CD14-positive monocyte (primary cell): ENCODE data around the gene TPMT. TPM values are rescaled to one million over a fixed set of nuclear protein-coding genes. Genes with fewer than 3 reads are reported as not detected.
A peak's percentile ranks its signal among the peaks of the same experiment; 100 is the strongest.

Source experiments
- DNase-seq, 3 donors: peaks; one replicate each; pipeline ENCODE4 v3.0.0-alpha.2; 2011 to 2022
- H2AFZ ChIP-seq: 2 replicates; pipeline ENCODE4 v1.6.0; 2012; ENCODE audit warnings: mild to moderate bottlenecking, low read depth, low read length, inconsistent platforms; ENCODE audit not compliant: insufficient read depth, poor library complexity, severe bottlenecking
- H3K27ac ChIP-seq, 2 donors: 1 replicate in 1 of 2; 2 replicates in 1 of 2; pipeline ENCODE4 v1.5.1; 2012 to 2013; ENCODE audit warnings: low read length in 2 of 2, control low read depth in 1 of 2, inconsistent platforms in 1 of 2, low read depth in 1 of 2, mild to moderate bottlenecking in 1 of 2
- H3K27me3 ChIP-seq, 2 donors: one replicate each; pipeline versions ENCODE4 v1.6.0 to v1.6.1; 2011 to 2013; ENCODE audit warnings: low read length in 2 of 2; ENCODE audit not compliant: control insufficient read depth in 2 of 2, insufficient read depth in 2 of 2
- H3K36me3 ChIP-seq, 2 donors: replicated peaks in 1 of 2; 1 replicate in 1 of 2; 2 replicates in 1 of 2; pipeline versions ENCODE4 v1.5.1 to v1.6.1; 2012 to 2013; ENCODE audit warnings: low read length in 2 of 2, control low read depth in 1 of 2, inconsistent platforms in 1 of 2, mild to moderate bottlenecking in 1 of 2; ENCODE audit not compliant: insufficient read depth in 2 of 2, control insufficient read depth in 1 of 2
- H3K4me1 ChIP-seq, 2 donors: 1 replicate in 1 of 2; 2 replicates in 1 of 2; pipeline versions ENCODE4 v1.5.1 to v1.6.1; 2012 to 2013; ENCODE audit warnings: low read length in 2 of 2, control low read depth in 1 of 2, inconsistent platforms in 1 of 2, mild to moderate bottlenecking in 1 of 2, moderate library complexity in 1 of 2; ENCODE audit not compliant: insufficient read depth in 2 of 2, control insufficient read depth in 1 of 2
- H3K4me2 ChIP-seq: replicated peaks from 2 replicates; pipeline ENCODE3; 2012; ENCODE audit warnings: low read length, moderate library complexity, mild to moderate bottlenecking; ENCODE audit not compliant: poor library complexity, severe bottlenecking; ENCODE audit errors: extremely low read depth
- H3K4me3 ChIP-seq, 3 experiments: fragments of 200-600 bp in 1 of 3; sonication (generic) in 1 of 3; replicated peaks in 1 of 3; 1 replicate in 2 of 3; 2 replicates in 1 of 3; pipeline ENCODE4 v1.5.1; 2011 to 2013; ENCODE audit warnings: low read length in 3 of 3, mild to moderate bottlenecking in 3 of 3, control low read depth in 2 of 3, low read depth in 2 of 3, inconsistent platforms in 1 of 3, moderate library complexity in 1 of 3
- H3K79me2 ChIP-seq: 2 replicates; pipeline ENCODE4 v1.6.0; 2012; ENCODE audit warnings: mild to moderate bottlenecking, control low read depth, inconsistent platforms, low read length, moderate library complexity; ENCODE audit not compliant: insufficient read depth
- H3K9ac ChIP-seq: 2 replicates; pipeline ENCODE4 v1.6.0; 2017; ENCODE audit warnings: low read length, mild to moderate bottlenecking; ENCODE audit not compliant: insufficient read depth, poor library complexity, severe bottlenecking
- H3K9me3 ChIP-seq, 2 donors: replicated peaks in 1 of 2; 1 replicate in 1 of 2; 2 replicates in 1 of 2; pipeline versions ENCODE4 v1.5.1 to v1.6.1; 2012 to 2013; ENCODE audit warnings: low read length in 2 of 2, control low read depth in 1 of 2; ENCODE audit not compliant: control insufficient read depth in 1 of 2, insufficient read depth in 1 of 2
- H4K20me1 ChIP-seq: 2 replicates; pipeline ENCODE4 v1.6.0; 2012; ENCODE audit warnings: mild to moderate bottlenecking, low read length, control low read depth, moderate library complexity; ENCODE audit not compliant: insufficient read depth
- H3K27ac Mint-ChIP-seq, 7 donors: one replicate each; pipeline ENCODE4 v1.8.0; 2020; ENCODE audit warnings: mild to moderate bottlenecking in 7 of 7, mixed read lengths in 7 of 7, moderate library complexity in 6 of 7, inconsistent platforms in 2 of 7
- H3K27me3 Mint-ChIP-seq, 3 donors: one replicate each; pipeline ENCODE4 v1.8.0; 2021 to 2022; ENCODE audit warnings: low read depth in 3 of 3, mild to moderate bottlenecking in 3 of 3, mixed read lengths in 3 of 3, moderate library complexity in 3 of 3, inconsistent platforms in 1 of 3
- H3K36me3 Mint-ChIP-seq, 2 donors: one replicate each; pipeline ENCODE4 v1.8.0; 2020; ENCODE audit warnings: mixed read lengths in 2 of 2, inconsistent platforms in 1 of 2, mild to moderate bottlenecking in 1 of 2
- H3K4me1 Mint-ChIP-seq: one replicate; pipeline ENCODE4 v1.8.0; 2020; ENCODE audit warnings: mild to moderate bottlenecking, mixed read lengths
- H3K4me3 Mint-ChIP-seq, 2 donors: one replicate each; pipeline ENCODE4 v1.8.0; 2020; ENCODE audit warnings: mild to moderate bottlenecking in 2 of 2, mixed read lengths in 2 of 2, moderate library complexity in 1 of 2
- H3K9me3 Mint-ChIP-seq, 7 donors: one replicate each; pipeline ENCODE4 v1.8.0; 2020 to 2022; ENCODE audit warnings: mixed read lengths in 7 of 7, mild to moderate bottlenecking in 6 of 7, moderate library complexity in 6 of 7, inconsistent platforms in 2 of 7
- CTCF ChIP-seq: fragments of 200-600 bp; IDR thresholded peaks from one replicate; pipeline ENCODE4 v1.8.0; 2022; ENCODE audit warnings: antibody characterized with exemption, mild to moderate bottlenecking
- WGBS: methylation state at CpG from one replicate; pipeline ENCODE4 v1.1.5; 2013; ENCODE audit warnings: missing lambda C conversion rate; ENCODE audit not compliant: insufficient coverage; 5-methylcytosine and 5-hydroxymethylcytosine counted together
- intact Hi-C, 2 donors: fragments of 100-400 bp; cut with micrococcal nuclease; formaldehyde crosslinking; loops; one replicate each; pipeline versions ENCODE4 v1.15.0 to v1.15.1; 2023
- polyA minus RNA-seq: library from RNA; depleted of rRNA, polyadenylated mRNA; stranded (reverse); fragments of >200 nt; gene quantifications from 2 replicates; pipeline ENCODE4 v1.2.3, GENCODE V29; 2012
- polyA plus RNA-seq, 3 donors: library from polyadenylated mRNA; depleted of rRNA in 1 of 3; unstranded in 2 of 3; stranded (reverse) in 1 of 3; fragments of 300-500 nt in 2 of 3; fragments of >200 nt in 1 of 3; fragmentation: Illumina TruSeq in 2 of 3; gene quantifications; 1 replicate in 2 of 3; 2 replicates in 1 of 3; pipeline ENCODE4 v1.2.3, GENCODE V29; 2012 to 2021
- total RNA-seq, 12 experiments: library from RNA in 1 of 12; stranded (reverse) in 1 of 12; fragments of 120-200 nt in 1 of 12; gene quantifications; one replicate each; pipeline ENCODE4 v1.2.4 and lab custom pipeline; 2013 to 2026; ENCODE audit warnings: mixed read lengths in 6 of 12, inconsistent platforms in 1 of 12

TPMT gene
- 22.5 TPM for total RNA-seq (2013)
- polyA plus RNA-seq (10 to 100 TPM; 10.5 to 33.1 (median 27.5) TPM), polyA minus RNA-seq (5.3 and 8.9 TPM in 2 replicates), total RNA-seq (lab: John Stamatoyannopoulos, UW) (7.6 to 47.1 (median 31.6) reads per million in 11 experiments)

GRCh38 chr6:18154507-18155149 lies at the start of gene TPMT:
Gene TPMT (minus strand): TSS chr6:18155077. CDS start chr6:18149127, 5,950 bp downstream.
- peaks cover 31 to 53% of the 10 kb centered on the region in 2 donors for H3K4me1 ChIP-seq
- no peak for DNase-seq
- H3K36me3 ChIP-seq, result peaks cover 10% of the 10 kb centered on the region in 2 donors
- no peaks in the 10 kb centered on the region for H3K27me3 ChIP-seq
- peak within 1 kb of the TSS; percentile 96 to 100 for H3K4me3 Mint-ChIP-seq
- peak within 1 kb of the TSS; percentile 86 for H2AFZ ChIP-seq
- peak within 1 kb of the TSS; percentile 98 for H3K9ac ChIP-seq
- peaks cover 20 to 41% of the 10 kb centered on the region in 2 donors for H3K36me3 Mint-ChIP-seq
- peaks cover 81% of the 10 kb centered on the region for H3K79me2 ChIP-seq
- under 1% methylated on average over 28 of the region's 34 CpGs for WGBS
- intact Hi-C loops, result loop anchor here (5.0 to 10.0 kb wide), 3 partner anchors 33 to 110 kb away; partner anchors contain the start of gene DEK (in 2 of the 2)
- H3K9me3 Mint-ChIP-seq, result peaks cover 0 to 3% (median 0%) of the 10 kb centered on the region in 7 donors
- H3K27me3 Mint-ChIP-seq, result peaks cover 0 to 1% (median 0%) of the 10 kb centered on the region in 3 donors
- H3K9me3 ChIP-seq, result no peaks in the 10 kb centered on the region
- H3K4me2 ChIP-seq, result peak within 1 kb of the TSS; percentile 91
- peak within 1 kb of the TSS; percentile 98 to 100 (median 99) for H3K27ac Mint-ChIP-seq
- H3K27ac ChIP-seq, result peak within 1 kb of the TSS; percentile 99
- peaks cover 11% of the 10 kb centered on the region for H4K20me1 ChIP-seq
- H3K4me3 ChIP-seq, result peak within 1 kb of the TSS; percentile 90 to 99 (median 99)
- H3K4me1 Mint-ChIP-seq, result peaks cover 47% of the 10 kb centered on the region
- no peak for TF ChIP-seq CTCF

GRCh38 chr6:18203786-18204185 lies 48.9 kb upstream of the TPMT start:
- no peak overlapping the region for H3K27ac ChIP-seq
- no peaks in the 10 kb centered on the region for H3K4me1 ChIP-seq
- H4K20me1 ChIP-seq, result peaks cover 32% of the 10 kb centered on the region
- peaks cover 89 to 98% of the 10 kb centered on the region in 2 donors for H3K36me3 ChIP-seq
- Mint-ChIP-seq H3K4me3 (no peak overlapping the region), H3K4me1 (no peaks in the 10 kb centered on the region), H3K36me3 (peaks cover 80 to 97% of the 10 kb centered on the region in 2 donors), H3K27me3 (peaks cover 0 to 2% (median 0%) of the 10 kb centered on the region in 3 donors), H3K27ac (peak overlapping the region in 3 of 7 donors; percentile 6 to 30 (median 8)), H3K9me3 (peaks cover 0 to 2% (median 0%) of the 10 kb centered on the region in 7 donors)
- WGBS, result 100% methylated on average over 6 of the region's 6 CpGs
- DNase-seq, result no peak
- intact Hi-C loops, result no loop called here
- TF ChIP-seq CTCF, result no peak
- no peak overlapping the region for H2AFZ ChIP-seq
- no peak overlapping the region for H3K4me2 ChIP-seq
- H3K27me3 ChIP-seq, result no peaks in the 10 kb centered on the region
- H3K9me3 ChIP-seq, result no peaks in the 10 kb centered on the region
- H3K79me2 ChIP-seq, result peaks cover 3% of the 10 kb centered on the region
- H3K4me3 ChIP-seq, result no peak overlapping the region
- H3K9ac ChIP-seq, result no peak overlapping the region
